ENCODE data around the gene GABRB1.

The GABRB1 gene

DNA sequence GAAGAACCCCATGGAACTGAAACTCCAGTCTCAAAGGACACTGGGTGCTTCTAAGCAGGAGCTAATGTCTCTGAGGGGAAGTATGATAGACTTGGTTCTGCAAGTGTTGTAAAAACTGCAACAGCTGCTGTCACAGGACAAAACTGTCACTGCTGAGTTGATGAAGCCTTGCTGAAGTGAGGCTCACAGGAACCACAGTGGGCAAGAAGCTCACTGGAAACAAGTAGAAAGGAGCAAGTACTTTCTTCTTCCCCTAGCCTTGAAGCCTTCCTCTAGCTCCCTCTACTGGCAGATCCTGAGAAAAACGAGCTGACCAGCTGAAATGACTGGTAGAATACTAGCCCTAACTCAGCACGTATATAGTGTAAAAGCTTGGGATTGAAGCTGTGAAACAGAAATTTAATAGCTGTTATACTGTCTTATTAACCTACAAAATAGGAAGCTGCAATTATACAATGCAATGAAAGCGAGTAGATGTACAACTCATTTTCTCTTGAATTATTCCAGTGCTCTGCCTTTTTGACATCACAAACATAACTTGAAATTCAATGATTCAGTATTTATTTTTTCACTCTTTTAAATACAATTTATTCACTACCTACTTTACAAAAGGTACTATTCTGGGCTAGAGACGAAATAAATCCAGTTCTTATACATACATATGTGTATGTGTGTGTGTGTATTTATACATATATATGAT is 91.4 kb downstream of the GABRB1 start:
- peak; percentile 76 for DNase-seq

DNA sequence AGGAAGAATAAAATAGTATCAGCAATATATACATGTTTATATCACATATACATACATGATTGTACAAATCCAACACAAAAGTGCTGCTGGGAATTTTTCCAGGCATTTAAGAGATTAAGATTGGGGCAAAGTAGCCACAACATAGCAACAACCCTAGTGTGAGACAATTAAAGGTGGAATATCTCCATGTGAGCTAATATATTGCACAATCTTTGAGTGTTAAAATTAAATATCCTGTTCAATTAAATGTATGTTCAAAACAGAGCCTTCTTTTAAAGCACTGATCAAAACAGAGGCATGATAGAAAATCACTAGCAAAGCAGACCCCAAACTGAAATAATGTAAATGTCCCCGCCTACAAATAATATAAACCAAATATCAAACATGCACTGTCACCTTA is 97.6 kb downstream of the GABRB1 start:
- DNase-seq, result no peak

GRCh38 chr4:47135210-47135609 is 103.8 kb downstream of the GABRB1 start:
- DNase-seq, result no peak

DNA sequence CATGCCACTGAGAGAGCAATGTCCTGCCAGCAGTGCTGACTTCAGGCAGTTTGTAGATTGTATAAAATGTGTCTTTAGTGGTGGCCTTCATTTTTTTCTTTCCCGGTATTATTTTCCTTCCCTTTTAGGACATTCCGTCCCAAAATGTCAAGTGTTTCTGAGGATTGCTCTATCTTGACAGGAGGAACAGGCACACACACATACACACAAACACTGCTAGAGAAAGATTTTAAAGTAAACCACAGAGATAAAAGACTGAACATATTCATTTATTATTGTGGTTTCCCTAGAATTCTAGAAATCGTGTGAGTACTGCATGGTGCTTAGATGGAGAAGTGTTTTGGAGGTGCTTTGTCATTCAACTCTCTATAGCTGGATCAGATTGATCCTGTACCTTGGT is 111.9 kb downstream of the GABRB1 start:
- no peak for DNase-seq

- no peak for DNase-seq
Observed at GRCh38 chr4:47145630-47146029, 114.3 kb downstream of the GABRB1 start.

DNA sequence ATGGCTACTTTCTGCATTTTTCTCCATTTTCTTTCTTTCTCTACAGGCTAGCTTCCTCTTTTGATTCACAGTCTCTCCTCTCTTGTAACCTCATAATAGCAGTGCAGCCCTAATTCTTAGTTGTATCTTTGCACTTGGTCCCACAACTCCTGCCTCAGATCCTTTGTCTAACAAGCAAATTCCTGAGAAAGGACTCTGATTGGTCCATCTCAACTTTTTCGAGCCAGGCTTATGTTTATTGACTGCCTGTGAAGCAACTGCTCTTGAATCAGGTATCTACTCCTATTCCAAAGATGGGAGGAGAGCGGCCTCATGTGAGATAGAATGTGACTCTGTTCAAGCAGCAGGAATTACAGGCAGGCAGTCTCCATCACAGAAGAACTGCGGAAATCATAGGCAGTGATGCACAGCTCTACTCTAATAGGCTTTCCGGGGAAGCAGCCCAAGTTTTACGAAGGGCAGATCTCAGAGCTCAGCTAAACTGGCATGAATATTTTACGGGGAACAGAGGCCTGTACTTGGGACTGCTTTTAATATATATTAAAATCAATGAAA is 123.5 kb downstream of the GABRB1 start:
- no peak for DNase-seq

GRCh38 chr4:47155919-47156318 is 124.6 kb downstream of the GABRB1 start:
- DNase-seq, result no peak

- DNase-seq, result peak; percentile 3
Observed at GRCh38 chr4:47160095-47160494, 128.7 kb downstream of the GABRB1 start.

- DNase-seq, result no peak
Observed at GRCh38 chr4:47167081-47168035, 136.0 kb downstream of the GABRB1 start.

- DNase-seq, result no peak
Observed at GRCh38 chr4:47184083-47184482, 152.7 kb downstream of the GABRB1 start.

DNA sequence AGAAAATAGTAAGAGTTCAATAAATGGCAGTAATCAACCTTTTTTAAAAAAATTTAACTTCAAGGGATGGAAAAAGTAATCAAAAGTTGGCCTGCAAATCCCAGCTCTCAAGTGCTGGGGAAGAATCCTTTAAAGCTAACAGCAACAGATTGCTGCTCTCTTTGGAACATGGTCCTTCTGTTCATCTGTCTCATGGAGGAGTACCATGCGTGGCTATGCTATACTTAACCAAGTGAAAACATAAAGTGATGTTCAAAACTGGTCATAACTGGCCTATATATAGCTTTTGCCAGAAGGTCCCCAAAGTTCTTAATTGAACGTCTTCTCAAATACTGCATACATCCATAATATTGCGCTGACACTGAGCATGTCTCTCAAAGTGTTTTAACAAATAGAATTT is 154.4 kb downstream of the GABRB1 start:
- DNase-seq, result no peak

GRCh38 chr4:47187608-47188007 is 156.2 kb downstream of the GABRB1 start:
- DNase-seq, result no peak

GRCh38 chr4:47193179-47193578 is 161.8 kb downstream of the GABRB1 start:
- no peak for DNase-seq

GRCh38 chr4:47194036-47194737 is 162.8 kb downstream of the GABRB1 start:
- DNase-seq, result no peak

GRCh38 chr4:47195706-47196105 is 164.3 kb downstream of the GABRB1 start:
- DNase-seq, result no peak

DNA sequence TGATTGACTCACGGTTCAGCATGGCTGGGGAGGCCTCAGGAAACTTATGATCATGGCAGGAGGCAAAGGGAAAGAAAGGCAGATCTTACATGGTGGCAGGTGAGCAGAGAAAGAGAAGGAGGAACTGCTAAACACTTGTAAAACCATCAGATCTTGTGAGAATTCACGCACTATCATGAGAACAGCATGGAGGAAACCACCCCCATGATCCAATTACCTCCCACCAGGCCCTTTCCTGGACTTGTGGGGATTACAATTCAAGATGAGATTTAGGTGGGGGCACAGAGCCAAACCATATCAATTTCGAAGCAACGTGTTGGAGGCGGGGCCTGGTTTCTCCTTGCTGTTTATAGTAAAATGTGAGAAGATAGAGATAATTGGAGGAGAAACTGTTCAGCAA is 167.4 kb downstream of the GABRB1 start:
- no peak for DNase-seq

DNA sequence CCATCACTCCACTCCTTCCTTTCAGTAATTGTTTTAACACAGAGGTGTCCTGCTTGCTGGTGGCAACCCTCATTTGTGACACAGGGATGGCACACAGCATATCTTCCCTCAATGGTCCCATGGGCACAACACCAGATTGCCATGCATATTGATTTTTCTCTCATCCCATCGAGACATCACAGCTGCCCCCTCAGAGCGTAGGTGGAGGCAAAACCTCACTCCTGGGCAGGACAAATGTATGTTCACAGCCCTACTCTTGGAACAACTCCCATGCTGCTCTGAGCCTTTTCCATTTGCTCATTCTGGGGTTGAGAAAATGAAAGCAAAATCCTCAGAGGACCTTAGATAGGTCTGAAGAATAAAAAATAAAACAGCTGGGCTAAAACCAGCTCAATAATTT is 172.2 kb downstream of the GABRB1 start:
- DNase-seq, result no peak

GRCh38 chr4:47207555-47207954 is 176.2 kb downstream of the GABRB1 start:
- no peak for DNase-seq

DNA sequence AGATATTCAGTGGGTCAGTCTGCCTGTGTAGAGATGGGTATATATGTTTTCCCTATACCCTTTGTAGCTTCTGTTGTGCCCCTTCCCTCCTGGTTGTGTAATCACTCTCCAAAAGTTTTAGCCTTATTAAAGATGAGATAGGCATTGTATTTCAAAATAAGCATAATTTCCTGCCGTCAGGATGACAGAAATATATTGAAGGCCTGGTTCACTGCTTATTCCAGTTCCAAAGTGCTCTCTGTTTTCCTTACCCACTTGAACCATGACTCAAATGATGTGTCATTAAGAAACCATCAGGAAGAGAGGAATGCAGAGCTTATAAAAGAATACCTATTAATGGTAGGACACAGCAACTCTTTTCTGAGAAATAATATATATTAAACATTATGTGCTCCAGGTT is 178.5 kb downstream of the GABRB1 start:
- no peak for DNase-seq

GRCh38 chr4:47210828-47211227 is 179.5 kb downstream of the GABRB1 start:
- DNase-seq, result no peak

GRCh38 chr4:47213106-47213505 is 181.7 kb downstream of the GABRB1 start:
- no peak for DNase-seq

DNA sequence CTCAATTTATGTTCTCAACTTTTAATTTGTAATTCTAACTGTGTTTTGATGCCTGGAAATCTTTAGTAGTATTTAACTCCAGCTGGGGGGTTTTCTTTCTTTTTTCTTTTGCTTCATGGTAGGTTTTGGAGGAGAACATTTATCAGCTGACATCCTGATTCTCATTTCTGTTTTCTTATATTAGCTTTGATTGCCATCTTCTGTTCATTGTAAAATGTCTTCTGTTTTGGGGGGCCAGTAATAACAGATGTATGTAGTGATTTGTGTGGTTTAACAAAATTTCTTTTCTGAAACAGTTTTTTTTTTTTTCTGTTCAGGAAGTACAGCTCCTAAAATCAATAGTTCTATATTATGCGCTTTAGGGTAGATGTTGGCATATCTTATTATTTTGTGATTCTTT is 182.2 kb downstream of the GABRB1 start:
- DNase-seq, result no peak

GRCh38 chr4:47213971-47214370 is 182.6 kb downstream of the GABRB1 start:
- DNase-seq, result no peak

Data from suppressor macrophage treated with lipopolysaccharide for 4 hours (primary cell).